ENCODE data around the gene KDR. TPM values are rescaled to one million over a fixed set of nuclear protein-coding genes. Genes with fewer than 3 reads are reported as not detected.

Gene KDR
- total and polyA plus RNA-seq, 9 of the 15 experiments (the other 6 are each of a cell fraction or from before 2014, with no cell fraction given) = 0.13 TPM; not detected in 8

GRCh38 chr4:55086578-55086977 lies 38.8 kb downstream of the KDR start:
- WGBS (ENCODE audit: insufficient coverage, low coverage, missing lambda C conversion rate) = 0% methylated on average over 6 of the region's 6 CpGs
- H4K20me1 ChIP-seq (replicated peaks; ENCODE audit: control insufficient read depth, insufficient read depth, low read length) = no peaks in the 10 kb centered on the region
- in situ Hi-C loops (cut with MboI) = no loop called here
- ChIA-PET CTCF (ENCODE audit: low intra/inter-chr PET ratio) (no interaction called here), POLR2A (no interaction called here)
- no peak overlapping the region for H3K4me3 ChIP-seq
- FAIRE-seq = no peak
- no peaks in the 10 kb centered on the region for H3K9me1 ChIP-seq (ENCODE audit: control insufficient read depth, insufficient read depth, low read length)
- H3K27me3 ChIP-seq (ENCODE audit: control insufficient read depth in 2 of 2, insufficient read depth in 2 of 2, low read length in 2 of 2) = peaks cover 3 to 11% of the 10 kb centered on the region in 2 experiments; a peak in 1 of 5 replicates
- H3K4me2 ChIP-seq (ENCODE audit: insufficient read depth, low read length) = no peak overlapping the region
- H3K9me3 ChIP-seq (replicated peaks; ENCODE audit: control insufficient read depth, insufficient read depth, low read depth, low read length) = no peaks in the 10 kb centered on the region
- no peaks in the 10 kb centered on the region for H3K4me1 ChIP-seq (replicated peaks in 1 of 2; ENCODE audit: control insufficient read depth in 2 of 2, insufficient read depth in 2 of 2, low read length in 2 of 2)
- TF ChIP-seq TSC22D4 (tag; IDR thresholded peaks at IDR 0.05) = no peak
- TF ChIP-seq, protein P1, sequence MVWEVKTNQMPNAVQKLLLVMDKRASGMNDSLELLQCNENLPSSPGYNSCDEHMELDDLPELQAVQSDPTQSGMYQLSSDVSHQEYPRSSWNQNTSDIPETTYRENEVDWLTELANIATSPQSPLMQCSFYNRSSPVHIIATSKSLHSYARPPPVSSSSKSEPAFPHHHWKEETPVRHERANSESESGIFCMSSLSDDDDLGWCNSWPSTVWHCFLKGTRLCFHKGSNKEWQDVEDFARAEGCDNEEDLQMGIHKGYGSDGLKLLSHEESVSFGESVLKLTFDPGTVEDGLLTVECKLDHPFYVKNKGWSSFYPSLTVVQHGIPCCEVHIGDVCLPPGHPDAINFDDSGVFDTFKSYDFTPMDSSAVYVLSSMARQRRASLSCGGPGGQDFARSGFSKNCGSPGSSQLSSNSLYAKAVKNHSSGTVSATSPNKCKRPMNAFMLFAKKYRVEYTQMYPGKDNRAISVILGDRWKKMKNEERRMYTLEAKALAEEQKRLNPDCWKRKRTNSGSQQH (CRISPR knock-in tag; IDR thresholded peaks at IDR 0.05) = no peak
- TF ChIP-seq PTRF (tag; IDR thresholded peaks at IDR 0.05) = no peak
- TF ChIP-seq, protein P2, sequence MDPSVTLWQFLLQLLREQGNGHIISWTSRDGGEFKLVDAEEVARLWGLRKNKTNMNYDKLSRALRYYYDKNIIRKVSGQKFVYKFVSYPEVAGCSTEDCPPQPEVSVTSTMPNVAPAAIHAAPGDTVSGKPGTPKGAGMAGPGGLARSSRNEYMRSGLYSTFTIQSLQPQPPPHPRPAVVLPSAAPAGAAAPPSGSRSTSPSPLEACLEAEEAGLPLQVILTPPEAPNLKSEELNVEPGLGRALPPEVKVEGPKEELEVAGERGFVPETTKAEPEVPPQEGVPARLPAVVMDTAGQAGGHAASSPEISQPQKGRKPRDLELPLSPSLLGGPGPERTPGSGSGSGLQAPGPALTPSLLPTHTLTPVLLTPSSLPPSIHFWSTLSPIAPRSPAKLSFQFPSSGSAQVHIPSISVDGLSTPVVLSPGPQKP (CRISPR knock-in tag; IDR thresholded peaks at IDR 0.05) = no peak
- no peak for TF ChIP-seq ZNF551 (CRISPR knock-in tag; IDR thresholded peaks at IDR 0.05)
- no peak for TF ChIP-seq ATF2 (CRISPR knock-in tag; IDR thresholded peaks at IDR 0.05)
- TF ChIP-seq, protein P3, sequence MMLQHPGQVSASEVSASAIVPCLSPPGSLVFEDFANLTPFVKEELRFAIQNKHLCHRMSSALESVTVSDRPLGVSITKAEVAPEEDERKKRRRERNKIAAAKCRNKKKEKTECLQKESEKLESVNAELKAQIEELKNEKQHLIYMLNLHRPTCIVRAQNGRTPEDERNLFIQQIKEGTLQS (IDR thresholded peaks at IDR 0.05) = no peak
- TF ChIP-seq, protein P3 (CRISPR knock-in tag; conservative IDR thresholded peaks at IDR 0.05) = no peak
- TF ChIP-seq, protein P4, sequence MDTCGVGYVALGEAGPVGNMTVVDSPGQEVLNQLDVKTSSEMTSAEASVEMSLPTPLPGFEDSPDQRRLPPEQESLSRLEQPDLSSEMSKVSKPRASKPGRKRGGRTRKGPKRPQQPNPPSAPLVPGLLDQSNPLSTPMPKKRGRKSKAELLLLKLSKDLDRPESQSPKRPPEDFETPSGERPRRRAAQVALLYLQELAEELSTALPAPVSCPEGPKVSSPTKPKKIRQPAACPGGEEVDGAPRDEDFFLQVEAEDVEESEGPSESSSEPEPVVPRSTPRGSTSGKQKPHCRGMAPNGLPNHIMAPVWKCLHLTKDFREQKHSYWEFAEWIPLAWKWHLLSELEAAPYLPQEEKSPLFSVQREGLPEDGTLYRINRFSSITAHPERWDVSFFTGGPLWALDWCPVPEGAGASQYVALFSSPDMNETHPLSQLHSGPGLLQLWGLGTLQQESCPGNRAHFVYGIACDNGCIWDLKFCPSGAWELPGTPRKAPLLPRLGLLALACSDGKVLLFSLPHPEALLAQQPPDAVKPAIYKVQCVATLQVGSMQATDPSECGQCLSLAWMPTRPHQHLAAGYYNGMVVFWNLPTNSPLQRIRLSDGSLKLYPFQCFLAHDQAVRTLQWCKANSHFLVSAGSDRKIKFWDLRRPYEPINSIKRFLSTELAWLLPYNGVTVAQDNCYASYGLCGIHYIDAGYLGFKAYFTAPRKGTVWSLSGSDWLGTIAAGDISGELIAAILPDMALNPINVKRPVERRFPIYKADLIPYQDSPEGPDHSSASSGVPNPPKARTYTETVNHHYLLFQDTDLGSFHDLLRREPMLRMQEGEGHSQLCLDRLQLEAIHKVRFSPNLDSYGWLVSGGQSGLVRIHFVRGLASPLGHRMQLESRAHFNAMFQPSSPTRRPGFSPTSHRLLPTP (IDR thresholded peaks at IDR 0.05; ENCODE audit: borderline replicate concordance, extremely low read depth, insufficient read length) = no peak
- no peak for ATAC-seq
- no peak overlapping the region for H3K27ac ChIP-seq (ENCODE audit: extremely low read depth, low read depth, low read length)
- H2AFZ ChIP-seq (ENCODE audit: low read depth, low read length) = no peak overlapping the region
- H3K36me3 ChIP-seq (ENCODE audit: control insufficient read depth, insufficient read depth, low read length) = no peaks in the 10 kb centered on the region
- intact Hi-C loops (cut with micrococcal nuclease) = no loop called here
- DNase-seq (ENCODE audit: extremely low read depth in 1 of 4, low spot score in 3 of 4) = no peak
- no TSS peak for BruUV-seq (replicated peaks)
- H3K9ac ChIP-seq (ENCODE audit: insufficient read depth in 1 of 2, low read depth in 2 of 2, low read length in 2 of 2) = no peak overlapping the region
- no peaks in the 10 kb centered on the region for H3K79me2 ChIP-seq (ENCODE audit: control insufficient read depth, insufficient read depth, low read length)
